HG02759 (cell line): ENCODE measurements around the gene ALOX12.
"Not testable (repeated sequence)": the region's sequence is repeated elsewhere in the genome, so short reads cannot be mapped to it uniquely, and the experiment has no call there.

Experiments
- ATAC-seq: cut with Tn5 transposase; IDR thresholded peaks from one replicate; pipeline ENCODE4 v1.9.1; 2021; ENCODE audit warnings: mild to moderate bottlenecking, moderate library complexity; ENCODE audit not compliant: unreplicated experiment

ALOX12 gene, protein sequence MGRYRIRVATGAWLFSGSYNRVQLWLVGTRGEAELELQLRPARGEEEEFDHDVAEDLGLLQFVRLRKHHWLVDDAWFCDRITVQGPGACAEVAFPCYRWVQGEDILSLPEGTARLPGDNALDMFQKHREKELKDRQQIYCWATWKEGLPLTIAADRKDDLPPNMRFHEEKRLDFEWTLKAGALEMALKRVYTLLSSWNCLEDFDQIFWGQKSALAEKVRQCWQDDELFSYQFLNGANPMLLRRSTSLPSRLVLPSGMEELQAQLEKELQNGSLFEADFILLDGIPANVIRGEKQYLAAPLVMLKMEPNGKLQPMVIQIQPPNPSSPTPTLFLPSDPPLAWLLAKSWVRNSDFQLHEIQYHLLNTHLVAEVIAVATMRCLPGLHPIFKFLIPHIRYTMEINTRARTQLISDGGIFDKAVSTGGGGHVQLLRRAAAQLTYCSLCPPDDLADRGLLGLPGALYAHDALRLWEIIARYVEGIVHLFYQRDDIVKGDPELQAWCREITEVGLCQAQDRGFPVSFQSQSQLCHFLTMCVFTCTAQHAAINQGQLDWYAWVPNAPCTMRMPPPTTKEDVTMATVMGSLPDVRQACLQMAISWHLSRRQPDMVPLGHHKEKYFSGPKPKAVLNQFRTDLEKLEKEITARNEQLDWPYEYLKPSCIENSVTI

DNA sequence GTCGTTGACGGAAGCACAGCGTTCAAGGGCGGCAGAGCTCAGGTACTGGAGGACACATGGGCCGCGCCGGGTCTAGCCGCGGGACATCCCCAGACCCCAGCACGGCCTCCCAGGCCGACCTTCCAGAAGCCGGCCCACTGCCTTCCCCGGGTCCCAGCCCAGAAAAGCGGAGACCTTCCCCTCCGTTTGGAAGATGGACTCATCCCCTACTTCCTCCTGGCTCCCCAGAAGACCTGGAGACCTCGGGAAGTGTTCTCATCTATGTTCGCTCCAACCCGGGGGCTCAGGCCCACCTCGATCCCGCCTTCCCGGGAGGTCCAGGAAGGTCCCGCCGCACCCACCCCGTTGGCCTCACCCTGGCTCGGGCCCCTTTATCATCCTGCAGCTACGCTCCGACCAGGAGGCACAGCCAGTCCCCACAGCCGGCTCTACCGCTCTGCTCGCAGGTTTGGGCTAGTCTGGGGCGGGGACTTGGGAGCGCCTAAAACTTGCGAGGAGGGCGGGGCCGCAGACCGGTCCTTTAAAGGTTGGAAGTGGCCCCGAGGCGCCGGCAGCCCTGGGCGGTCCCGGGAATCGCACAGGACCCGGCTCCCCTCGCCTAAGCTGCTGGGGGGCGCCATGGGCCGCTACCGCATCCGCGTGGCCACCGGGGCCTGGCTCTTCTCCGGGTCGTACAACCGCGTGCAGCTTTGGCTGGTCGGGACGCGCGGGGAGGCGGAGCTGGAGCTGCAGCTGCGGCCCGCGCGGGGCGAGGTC is at the start of gene ALOX12:
ALOX12 (plus strand) TSS at position 550 of the 756 bp plus-strand sequence; CDS start at position 619, 69 bp downstream.
- no peak for ATAC-seq

DNA sequence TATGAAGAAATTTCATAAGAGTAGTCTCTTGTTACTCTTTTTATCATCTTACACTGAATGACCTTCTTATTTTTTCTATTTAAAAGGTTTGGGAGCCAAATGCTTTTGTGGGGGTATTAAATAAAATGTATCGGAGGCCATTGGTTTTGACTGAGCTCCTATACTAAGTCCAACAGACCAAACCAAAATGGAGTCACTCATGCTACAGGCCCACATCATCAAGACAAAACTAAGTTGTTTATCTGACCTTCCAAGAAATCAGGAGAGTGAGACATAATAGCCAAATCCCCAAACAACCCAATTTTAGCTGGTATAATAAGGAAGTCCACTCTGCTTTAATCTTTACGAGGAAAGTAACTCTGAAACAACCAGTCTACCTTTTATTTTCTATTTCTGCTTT is 48.1 kb upstream of the ALOX12 start:
- no peak for ATAC-seq

DNA sequence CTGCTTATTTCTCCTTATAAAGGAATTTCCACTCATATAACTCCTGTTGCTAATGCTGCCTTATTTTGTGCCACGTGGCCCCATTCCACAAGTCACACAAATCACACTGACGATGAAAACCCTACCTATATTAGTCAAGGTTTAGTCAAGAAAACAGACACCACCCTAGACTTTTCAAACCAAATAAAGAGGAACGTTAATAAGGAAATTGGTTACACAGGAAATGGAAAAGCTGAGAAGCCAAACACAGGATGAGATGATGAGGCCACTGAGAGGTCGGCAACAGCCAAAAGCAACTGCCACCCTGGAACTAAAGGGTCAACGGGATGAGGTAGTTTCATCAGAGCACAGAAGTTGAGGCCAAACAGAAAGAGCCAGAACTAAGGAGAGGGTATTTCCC is 47.3 kb upstream of the ALOX12 start:
- no peak for ATAC-seq

DNA sequence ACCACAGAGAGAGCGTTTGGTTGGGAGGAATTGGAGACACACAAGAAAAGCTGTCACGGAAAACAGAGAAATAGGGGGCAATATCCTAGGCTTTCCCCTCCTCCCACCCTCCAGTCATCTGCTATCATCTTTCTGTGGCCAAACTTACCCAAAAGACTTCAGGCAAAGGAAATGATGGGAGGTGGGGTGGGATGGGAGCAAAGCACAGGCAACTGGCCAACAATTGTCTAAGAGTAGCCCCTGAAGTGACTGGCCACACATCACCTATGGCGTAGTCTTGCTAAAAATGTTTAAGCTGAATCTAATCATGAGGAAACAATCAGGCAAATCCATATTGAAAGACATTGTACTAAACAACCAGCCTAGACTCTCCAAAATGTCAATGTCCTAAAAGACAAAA is 46.9 kb upstream of the ALOX12 start:
- no peak for ATAC-seq

DNA sequence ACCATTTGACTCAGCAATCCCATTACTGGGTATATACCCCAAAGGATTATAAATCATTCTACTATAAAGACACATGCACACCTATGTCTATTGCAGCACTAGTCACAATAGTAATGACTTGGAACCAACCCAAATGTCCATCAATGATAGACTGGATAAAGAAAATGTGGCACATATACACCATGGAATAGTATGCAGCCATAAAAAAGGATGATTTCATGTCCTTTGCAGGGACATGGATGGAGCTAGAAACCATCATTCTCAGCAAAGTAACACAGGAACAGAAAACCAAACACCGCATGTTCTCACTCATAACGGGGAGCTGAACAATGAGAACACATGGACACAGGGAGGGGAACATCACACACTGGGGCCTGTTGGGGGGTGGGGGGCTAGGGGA is 44.9 kb upstream of the ALOX12 start:
- ATAC-seq = not testable (repeated sequence)

DNA sequence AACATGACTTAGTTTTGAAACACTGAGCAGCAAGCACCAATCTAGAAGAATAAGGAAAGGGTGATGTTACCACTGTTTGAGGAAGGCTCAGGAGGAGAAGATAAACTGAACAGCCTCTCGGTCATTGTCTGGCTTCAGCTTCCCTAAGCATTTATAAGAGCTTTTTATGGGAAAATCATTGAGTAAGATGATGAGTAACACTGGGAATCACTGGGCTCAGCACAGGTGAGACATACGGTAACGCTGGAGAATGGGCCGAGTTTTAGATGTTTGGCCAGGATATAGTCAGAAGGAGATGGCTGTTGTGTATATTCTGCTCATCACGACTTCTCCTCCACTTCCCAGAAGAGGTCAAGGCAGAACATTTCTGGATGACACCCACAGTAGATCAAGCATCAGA is 42.2 kb upstream of the ALOX12 start:
- ATAC-seq = no peak

DNA sequence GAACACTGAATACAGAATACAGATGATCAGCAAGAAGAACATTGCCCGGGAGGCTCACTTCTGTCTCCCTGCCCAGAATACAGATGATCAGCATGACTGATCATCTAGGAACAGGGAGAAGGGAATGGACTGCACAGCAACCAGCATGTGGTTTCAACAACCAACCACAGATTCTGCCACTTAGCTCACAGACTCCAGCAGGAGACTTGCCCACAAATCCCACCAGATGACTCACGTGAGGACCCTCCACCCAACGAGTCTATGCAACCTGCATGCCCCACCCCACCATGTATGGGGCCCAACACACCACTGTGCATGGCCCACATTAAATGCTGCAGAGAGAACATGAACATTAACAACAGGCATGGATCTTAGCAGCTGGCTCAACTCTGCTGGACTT is 36.1 kb upstream of the ALOX12 start:
- ATAC-seq = no peak

DNA sequence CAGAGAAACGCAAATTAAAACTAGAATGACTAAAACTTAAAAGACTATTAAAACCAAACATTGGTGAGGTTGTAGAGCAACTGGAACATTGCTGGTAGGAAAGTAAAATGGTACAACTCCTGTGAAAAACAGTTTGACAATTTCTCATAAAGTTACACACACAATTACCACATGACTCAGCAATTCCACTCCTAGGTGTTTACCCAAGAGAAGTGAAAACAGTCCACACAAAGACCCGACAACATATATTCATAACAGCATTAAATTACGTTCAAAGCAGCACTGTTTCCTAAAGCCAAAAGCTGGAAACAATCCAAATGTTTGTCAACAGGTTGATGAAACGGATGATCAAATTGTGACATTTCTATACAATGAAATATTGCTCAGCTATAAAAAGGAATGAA is 26.5 kb upstream of the ALOX12 start:
- no peak for ATAC-seq

DNA sequence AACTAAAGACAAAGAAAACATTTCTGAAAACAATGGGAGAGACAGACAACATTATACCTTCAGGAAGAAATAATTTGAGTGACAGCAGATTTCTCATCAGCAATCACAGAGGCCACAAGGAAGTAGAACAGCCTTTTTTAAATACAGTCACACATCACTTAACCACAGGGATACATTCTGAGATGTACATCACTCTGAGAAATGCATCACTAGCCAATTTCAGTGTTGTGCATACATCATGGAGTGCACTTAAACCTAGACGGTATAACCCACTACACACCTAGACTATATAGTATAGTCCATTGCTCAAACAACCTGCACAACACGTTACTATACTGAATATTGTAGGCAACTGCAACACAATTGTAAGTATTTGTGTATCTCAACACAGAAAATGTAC is 24.9 kb upstream of the ALOX12 start:
- no peak for ATAC-seq

DNA sequence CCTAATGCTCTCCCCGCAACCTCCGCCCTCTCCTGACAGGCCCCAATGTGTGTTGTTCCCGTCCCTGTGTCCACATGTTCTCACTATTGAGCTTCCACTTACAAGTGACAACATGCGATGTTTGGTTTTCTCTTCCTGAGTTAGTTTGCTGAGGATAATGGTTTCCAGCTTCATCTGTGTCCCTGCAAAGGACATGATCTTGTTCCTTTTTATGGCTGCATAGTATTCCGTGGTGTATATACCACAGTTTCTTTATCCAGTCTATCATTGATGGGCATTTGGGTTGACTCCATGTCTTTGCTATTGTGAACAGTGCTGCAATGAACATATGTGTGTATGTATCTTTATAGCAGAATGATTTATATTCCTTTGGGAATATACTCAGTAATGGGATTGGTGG is 16.4 kb upstream of the ALOX12 start:
- ATAC-seq = not testable (repeated sequence)

DNA sequence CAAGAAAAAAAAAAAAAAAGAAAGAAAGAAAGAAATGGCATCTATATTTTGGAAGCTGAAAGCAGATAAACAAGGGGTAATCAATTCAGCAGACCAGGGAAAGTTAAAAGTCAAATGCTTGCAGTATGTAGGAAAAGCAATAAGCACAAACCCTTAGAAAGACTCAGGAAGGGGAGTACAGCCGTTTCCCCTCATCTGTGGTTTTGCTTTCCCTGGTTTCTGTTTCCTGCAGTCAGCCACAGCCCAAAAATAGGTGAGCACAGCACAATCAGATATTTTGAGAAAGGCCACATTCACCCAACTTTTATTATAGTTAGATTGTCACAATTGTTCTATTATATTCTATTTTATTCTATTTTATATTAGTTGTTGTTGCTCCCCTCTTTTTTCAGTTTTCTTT is 14.4 kb upstream of the ALOX12 start:
- no peak for ATAC-seq

DNA sequence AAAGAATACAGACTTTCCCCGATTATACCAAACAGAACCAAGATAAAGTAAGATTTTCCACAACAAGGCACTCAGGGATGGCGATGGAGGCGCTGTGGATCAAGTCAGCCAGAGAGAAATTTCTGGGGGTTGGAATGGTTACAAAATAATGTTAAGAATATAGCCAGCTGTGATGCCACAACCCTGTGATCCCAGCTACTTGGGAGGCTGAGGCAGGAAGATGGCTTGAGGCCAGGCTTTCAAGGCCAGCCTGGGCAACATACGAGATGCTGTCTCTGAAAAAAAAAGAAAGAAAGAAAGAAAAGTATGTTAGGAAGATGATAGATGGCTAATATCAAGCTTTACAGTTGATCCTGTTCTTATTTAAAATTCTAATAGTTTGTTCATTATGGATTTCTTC is 10.6 kb upstream of the ALOX12 start:
- ATAC-seq = no peak

DNA sequence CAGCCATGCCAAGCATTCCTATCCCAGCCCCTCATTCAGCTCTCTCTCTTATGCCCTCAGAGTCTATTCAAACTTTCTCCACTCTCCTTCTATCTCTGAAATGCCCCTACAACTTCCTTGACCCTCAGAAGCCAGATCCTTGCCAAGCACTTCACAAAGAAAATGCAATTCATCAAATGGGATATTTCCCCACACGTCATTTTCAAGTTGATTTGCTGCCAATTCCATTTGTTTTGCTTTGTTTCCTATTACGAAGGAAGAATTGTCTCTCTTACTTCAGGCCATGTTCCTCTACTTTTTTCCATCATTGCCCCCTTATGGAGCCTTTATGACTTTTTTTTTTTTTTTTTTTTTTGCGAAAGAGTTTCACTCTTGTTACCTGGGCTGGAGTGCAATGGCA is 9.2 kb upstream of the ALOX12 start:
- no peak for ATAC-seq

DNA sequence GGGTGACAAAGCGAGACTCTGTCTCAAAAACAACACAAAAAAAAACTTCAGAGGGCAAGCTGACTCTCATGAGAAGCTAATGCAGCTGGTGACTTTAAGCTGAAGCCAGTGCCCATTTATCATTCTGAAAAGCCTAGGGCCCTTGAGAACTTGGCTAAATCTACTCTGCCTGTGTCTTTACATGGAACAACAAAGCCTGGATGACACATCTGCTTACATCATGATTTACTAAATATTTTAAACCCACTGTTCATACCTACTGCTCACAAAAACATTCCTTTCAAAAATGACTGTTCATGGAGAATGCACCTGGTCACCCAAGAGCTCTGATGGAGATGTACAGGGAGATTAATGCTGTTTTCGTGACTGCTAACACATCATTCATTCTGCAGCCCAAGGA is 6.1 kb upstream of the ALOX12 start:
- ATAC-seq = no peak

DNA sequence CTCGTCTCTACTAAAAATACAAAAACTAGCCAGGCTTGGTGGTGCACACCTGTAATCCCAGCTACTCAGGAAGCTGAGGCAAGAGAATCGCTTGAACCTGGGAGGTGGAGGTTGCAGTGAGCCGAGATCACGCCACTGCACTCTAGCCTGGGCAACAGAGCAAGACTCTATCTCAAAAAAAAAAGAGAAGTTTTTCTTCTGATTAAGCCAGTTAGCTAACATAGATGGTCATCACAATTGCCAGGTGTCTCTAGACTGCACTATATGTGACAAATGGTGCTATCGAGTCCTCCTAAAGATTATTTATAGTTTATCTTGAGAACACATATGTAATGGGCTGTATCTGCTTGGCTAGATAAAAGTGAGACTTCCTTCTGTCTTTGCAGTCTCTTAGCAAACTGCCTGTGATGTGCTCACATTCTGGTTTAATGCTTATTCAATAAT is 2.2 kb upstream of the ALOX12 start:
- ATAC-seq = not testable (repeated sequence)

DNA sequence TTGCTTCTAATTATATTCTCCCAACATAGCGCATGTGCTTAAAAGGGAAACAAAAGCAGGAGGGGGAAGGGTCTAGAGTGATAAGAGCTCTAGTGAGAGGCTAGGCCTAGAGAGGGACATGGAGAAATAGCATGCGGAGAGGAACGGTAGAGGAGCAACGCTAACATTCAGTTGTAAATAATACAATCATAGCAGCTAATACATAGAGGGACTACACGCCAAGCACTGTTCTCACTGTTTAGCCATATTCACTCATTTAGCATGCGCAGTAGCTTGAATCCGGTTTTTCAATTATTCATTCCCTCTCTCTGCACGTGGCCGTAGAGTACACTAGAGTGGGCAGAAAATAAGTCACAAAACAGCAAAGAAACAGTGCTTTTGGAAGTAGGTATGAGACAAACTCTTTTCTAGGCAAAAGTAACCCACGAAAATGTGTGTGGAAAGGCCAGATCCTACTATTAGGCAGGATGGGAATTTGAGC is 1.7 kb upstream of the ALOX12 start:
- ATAC-seq = no peak

DNA sequence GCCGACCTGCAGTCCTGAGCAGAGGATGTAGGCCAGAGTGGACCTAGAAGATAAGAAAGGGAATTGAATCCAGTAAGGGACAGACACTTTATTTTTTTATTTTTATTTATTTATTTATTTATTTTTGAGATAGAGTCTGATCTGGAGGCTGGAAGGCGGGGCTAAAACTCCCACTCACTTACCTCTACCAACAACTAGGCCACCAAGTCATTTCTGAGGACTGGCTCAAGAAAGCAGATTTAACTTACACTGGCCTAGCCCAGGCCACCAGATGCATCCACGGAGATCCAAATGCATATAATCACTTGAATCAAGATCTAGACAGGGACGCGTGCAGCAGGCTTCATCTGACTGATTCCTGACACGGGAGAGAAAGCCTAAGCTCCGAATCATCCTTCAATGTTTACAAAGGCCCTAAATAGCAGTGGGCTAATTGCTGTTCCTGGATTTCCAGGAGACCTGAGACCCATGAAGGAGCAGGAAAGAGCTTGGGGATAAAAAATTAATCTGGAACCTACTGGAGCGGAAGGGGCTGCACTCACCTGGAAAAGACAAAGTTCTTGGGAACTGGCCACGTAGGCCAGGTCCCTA is 1.1 kb upstream of the ALOX12 start:
- ATAC-seq = no peak

DNA sequence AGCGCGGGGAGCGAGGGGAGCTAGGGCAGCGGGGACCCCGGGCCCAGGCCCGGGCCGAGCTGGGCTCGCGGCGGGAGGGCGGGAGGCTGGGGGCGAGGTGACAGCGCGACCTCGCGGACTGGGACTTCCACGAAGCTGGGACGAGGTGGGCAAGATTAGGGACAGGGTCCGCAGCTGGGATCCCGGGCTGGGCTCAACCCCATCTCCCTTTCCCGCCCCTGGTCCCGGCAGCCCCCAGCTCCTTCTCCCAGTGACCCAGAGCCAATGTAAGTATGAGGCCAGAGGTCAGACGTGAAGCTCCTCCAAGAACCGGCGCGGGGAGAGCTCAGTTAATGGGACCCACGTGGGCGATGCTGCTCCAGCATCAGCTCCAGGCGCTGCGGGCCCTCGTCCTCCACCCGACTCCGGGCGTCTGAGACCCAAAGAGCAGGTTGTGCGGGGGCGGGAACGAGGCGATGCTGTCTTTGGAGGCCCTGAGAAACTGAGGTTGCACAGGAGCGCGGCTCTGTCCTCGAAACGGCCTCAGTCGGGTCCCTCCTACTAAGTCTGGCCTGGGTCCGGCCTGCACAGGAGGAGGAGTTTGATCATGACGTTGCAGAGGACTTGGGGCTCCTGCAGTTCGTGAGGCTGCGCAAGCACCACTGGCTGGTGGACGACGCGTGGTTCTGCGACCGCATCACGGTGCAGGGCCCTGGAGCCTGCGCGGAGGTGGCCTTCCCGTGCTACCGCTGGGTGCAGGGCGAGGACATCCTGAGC is 585 bp downstream of the ALOX12 start:
- no peak for ATAC-seq

DNA sequence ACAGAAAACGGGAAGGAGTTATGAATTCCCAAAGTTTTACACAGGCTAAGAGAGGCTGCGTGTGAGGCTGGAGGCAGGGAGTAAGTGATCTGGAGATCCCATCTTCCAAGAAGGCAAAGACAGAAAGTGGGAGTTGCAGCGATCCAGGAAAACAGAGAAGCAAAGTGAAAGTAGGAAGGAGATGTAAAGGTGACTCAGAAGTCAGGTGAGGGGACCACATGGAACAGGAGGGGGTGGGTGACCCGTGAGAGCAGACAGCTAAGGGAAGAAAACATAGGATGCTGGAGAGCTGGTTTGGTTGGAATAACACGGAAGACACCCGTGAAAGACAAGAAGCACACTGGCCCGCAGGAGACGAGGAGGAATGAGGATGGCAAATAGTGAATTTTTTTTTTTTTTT is 1.3 kb downstream of the ALOX12 start:
- ATAC-seq = no peak

DNA sequence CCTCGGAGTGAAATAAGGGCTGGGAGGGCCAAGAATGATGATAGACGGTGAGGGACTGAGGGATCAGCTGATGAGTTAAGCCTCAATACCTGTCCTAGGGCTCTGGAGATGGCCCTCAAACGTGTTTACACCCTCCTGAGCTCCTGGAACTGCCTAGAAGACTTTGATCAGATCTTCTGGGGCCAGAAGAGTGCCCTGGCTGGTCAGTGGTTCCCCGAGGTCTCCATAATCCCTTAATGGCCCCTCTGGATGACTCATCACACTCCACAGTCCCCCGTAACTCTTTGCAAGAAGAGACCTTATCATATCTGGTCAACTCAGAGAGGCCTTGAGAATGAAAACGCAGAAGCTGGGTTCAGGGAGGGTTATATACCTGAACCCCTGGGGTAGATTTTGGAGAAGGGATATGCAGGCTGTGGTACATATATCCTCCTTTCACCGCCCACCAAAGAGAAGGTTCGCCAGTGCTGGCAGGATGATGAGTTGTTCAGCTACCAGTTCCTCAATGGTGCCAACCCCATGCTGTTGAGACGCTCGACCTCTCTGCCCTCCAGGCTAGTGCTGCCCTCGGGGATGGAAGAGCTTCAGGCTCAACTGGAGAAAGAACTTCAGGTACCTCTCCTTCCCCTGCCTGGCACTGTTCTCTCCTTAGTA is 3.1 kb downstream of the ALOX12 start:
- no peak for ATAC-seq
